Suprapubic skin (tissue), 3 donors: ENCODE data around the gene ADGRB3.

Experiments
- CTCF ChIP-seq, 2 donors: fragments of 200-600 bp in 1 of 2; fragments of 450-650 bp in 1 of 2; sonication (generic) in 1 of 2; IDR thresholded peaks; one replicate each; pipeline ENCODE4 v1.5.1; 2016 to 2019; ENCODE audit warnings: antibody characterized with exemption in 2 of 2, mild to moderate bottlenecking in 1 of 2, moderate library complexity in 1 of 2
- EP300 ChIP-seq: sonication (generic); formaldehyde crosslinking; IDR thresholded peaks from one replicate; pipeline ENCODE4 v1.6.1; 2017; ENCODE audit warnings: antibody characterized with exemption
- POLR2A ChIP-seq, 2 donors: fragments of 450-650 bp; IDR thresholded peaks; one replicate each; pipeline ENCODE4 v1.6.1; 2017; ENCODE audit warnings: antibody characterized with exemption in 2 of 2, mild to moderate bottlenecking in 2 of 2, moderate library complexity in 2 of 2

- TF ChIP-seq EP300 (no peak), POLR2A (IDR thresholded peaks at IDR 0.05) (no peak), CTCF (IDR thresholded peaks at IDR 0.05) (no peak)
Measured at GRCh38 chr6:68760485-68760884, 125.4 kb downstream of the ADGRB3 start.
